HG03354 (cell line): ENCODE results near the gene EFHC1.
A peak's percentile ranks its signal among the peaks of the same experiment; 100 is the strongest.
"Not testable (repeated sequence)": the region's sequence is repeated elsewhere in the genome, so short reads cannot be mapped to it uniquely, and the experiment has no call there.

Experiments
- ATAC-seq: cut with Tn5 transposase; IDR thresholded peaks from one replicate; pipeline ENCODE4 v1.9.1; 2021; ENCODE audit warnings: mild to moderate bottlenecking; ENCODE audit not compliant: unreplicated experiment, poor library complexity, severe bottlenecking

Gene EFHC1

GRCh38 chr6:52424513-52424912, 4.4 kb downstream of the EFHC1 start:
- no peak for ATAC-seq

- peak; percentile 77 for ATAC-seq
Measured at GRCh38 chr6:52426667-52427066, 6.5 kb downstream of the EFHC1 start.

- ATAC-seq, result not testable (repeated sequence)
Measured at GRCh38 chr6:52433294-52433693, 13.2 kb downstream of the EFHC1 start.

GRCh38 chr6:52435345-52435744, 15.2 kb downstream of the EFHC1 start:
- ATAC-seq, result no peak

GRCh38 chr6:52438926-52439325, 18.8 kb downstream of the EFHC1 start:
- ATAC-seq, result no peak

- ATAC-seq, result no peak
Measured at GRCh38 chr6:52454556-52454955, 34.4 kb downstream of the EFHC1 start.

- no peak for ATAC-seq
Measured at GRCh38 chr6:52457096-52457495, 37.0 kb downstream of the EFHC1 start.

- not testable (repeated sequence) for ATAC-seq
Measured at GRCh38 chr6:52461194-52461593, 41.1 kb downstream of the EFHC1 start.

GRCh38 chr6:52474173-52474572, 54.0 kb downstream of the EFHC1 start:
- no peak for ATAC-seq

GRCh38 chr6:52475307-52475706, 55.2 kb downstream of the EFHC1 start:
- ATAC-seq, result no peak

GRCh38 chr6:52482903-52483670, 62.9 kb downstream of the EFHC1 start:
- no peak for ATAC-seq

GRCh38 chr6:52483671-52484003, 63.5 kb downstream of the EFHC1 start:
- ATAC-seq, result no peak

GRCh38 chr6:52489881-52490280, 69.7 kb downstream of the EFHC1 start:
- no peak for ATAC-seq

GRCh38 chr6:52491203-52492069, 71.3 kb downstream of the EFHC1 start:
- ATAC-seq, result peak; percentile 62

GRCh38 chr6:52493669-52494068, 73.5 kb downstream of the EFHC1 start:
- ATAC-seq, result no peak

GRCh38 chr6:52494298-52495072, 74.3 kb downstream of the EFHC1 start:
- no peak for ATAC-seq

GRCh38 chr6:52495922-52496321, 75.8 kb downstream of the EFHC1 start:
- ATAC-seq, result no peak

GRCh38 chr6:52496631-52497030, 76.5 kb downstream of the EFHC1 start:
- no peak for ATAC-seq

GRCh38 chr6:52497652-52498408, 77.7 kb downstream of the EFHC1 start:
- peak; percentile 87 for ATAC-seq
